Stimulated activated CD8-positive, alpha-beta memory T cell treated with anti-CD3 and anti-CD28 coated beads, Interleukin-2, amount 100 ng/mL, for 48 hours (primary cell): ENCODE data around the gene TBPL2.
"Not testable (repeated sequence)": the region's sequence is repeated elsewhere in the genome, so short reads cannot be mapped to it uniquely, and the experiment has no call there.

Experiments
- DNase-seq, 2 donors: peaks; one replicate each; pipeline ENCODE4 v3.0.0-alpha.2; 2020; ENCODE audit warnings: low read depth in 2 of 2

TBPL2 gene

DNA sequence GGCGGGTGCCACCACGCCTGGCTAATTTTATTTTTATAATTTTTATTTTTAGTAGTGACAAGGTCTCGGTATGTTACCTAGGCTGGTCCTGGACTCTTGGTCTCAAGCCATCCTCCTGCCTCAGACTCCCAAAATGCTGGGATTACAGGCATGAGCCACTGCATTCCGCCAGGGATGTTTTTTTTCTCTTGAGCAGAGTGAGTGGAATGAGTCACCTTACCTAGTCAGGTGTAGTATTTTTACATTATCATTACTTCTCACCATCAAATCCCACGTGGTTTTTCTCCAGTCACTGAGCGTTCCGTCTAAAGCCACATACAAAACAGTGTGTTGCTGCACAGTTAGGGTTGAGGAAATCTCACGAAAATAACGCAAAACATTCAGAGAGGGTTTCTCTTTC, 870 bp upstream of the TBPL2 start:
- no peak for DNase-seq

GRCh38 chr14:55438066-55438683, 2.2 kb downstream of the TBPL2 start:
- DNase-seq, result no peak

DNA sequence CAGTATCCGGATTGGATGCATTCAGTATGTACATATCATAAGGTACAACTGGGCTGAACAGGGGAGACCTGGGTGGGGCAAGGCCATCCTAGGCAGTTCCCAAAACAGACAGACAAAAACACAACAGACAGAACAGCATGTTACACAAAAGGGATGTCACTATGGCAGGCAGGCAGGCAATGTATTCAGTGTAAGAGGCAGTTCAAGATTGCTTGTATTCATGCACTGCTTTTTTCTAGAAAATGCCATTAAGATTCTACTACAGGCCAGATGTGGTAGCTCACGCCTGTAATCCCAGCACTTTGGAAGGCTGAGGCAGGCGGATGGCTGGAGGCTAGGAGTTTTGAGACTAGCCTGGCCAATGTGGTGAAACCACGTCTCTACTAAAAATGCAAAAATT, 3.5 kb downstream of the TBPL2 start:
- no peak for DNase-seq

DNA sequence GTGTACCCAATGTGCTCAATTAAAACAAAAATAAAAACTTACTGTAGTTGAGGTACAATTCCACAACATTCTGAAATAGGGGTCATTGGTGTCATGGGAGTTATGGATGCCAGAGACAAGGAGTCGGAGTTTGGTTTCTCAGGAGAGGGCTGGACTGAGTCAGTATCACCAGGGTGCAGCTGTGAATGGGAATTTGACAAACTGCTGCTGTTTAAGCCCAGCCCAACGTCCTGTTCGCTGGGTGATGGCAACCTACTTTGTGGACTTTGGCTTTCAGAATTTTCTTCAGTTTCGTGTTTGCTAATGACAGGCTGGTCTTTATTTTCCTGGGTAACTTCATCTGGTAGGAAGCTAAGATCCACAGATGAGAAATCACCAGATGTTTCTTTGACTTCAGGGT, 3.9 kb downstream of the TBPL2 start:
- no peak for DNase-seq

DNA sequence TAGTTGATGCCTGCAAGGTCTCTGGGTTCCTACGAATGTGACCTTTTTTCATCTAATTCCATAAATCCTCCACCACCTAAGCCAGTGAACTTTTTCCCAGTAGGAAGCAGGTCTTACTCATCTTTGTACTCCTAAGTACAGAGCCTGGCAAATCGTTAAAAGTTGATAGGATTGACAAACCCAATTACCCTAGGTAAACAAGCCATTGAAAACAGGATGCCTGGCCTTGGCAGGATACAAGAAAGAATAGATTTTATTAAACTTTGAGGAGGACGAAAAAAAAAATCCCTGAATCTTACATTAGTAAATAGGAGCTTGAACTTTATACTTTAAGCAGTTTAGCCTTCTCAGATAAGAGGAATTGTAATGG, 5.6 kb downstream of the TBPL2 start:
- DNase-seq, result no peak

GRCh38 chr14:55433880-55434804, 6.3 kb downstream of the TBPL2 start:
- no peak for DNase-seq

DNA sequence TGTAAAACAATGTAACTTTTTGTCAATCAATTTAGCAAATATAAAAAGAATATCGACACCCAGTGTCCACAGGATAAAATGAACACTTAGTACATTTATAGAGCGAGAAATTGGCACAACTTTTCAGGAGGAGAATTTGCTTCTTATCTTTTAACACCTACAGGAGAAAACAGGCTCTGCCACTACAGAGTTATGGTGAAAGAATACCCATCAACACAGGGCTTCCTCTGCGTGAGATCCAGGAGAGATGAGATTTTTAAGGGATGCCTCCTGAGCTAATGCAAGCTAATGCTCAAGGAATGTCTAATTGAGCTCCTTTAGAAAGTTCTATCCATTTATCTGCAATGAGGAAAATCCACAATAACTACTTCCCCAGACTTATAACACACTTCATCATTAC, 7.8 kb downstream of the TBPL2 start:
- no peak for DNase-seq

DNA sequence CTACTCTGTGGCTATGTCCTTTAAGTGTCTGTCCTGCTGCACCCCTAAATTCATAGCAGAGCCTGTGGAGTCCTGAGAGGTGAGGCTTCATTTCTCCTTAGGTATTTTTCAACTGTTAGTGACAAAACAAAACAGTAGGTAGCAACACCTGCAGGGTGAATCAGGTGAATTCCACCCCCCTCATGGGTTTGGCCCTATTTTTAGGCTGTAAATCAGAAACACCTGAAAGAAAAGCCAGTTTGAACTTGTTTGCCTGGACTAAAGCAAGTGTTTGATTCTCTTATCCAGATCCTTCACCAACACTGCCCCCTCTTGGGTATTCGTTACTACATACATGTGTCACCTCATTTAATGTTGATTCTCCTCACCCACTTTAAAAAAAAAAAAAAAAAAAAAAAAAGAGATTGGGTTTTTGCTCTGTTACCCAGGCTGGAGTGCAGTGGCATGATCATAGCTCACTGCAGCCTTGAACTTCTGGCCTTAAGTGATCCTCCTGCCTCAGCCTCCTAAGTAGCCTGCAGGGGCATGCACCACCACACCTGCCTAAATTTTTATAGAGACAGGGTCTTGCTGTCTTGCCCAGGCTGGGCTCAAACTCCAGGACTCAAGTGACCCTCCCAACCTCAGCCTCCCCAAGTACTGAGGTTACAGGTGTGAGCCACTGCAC, 10.3 kb downstream of the TBPL2 start:
- no peak for DNase-seq

- DNase-seq, result no peak
These were observed 13.0 kb downstream of the TBPL2 start for GRCh38 chr14:55427439-55427838.

- DNase-seq, result no peak
These were observed 13.5 kb downstream of the TBPL2 start for GRCh38 chr14:55426891-55427290.

- DNase-seq, result no peak
These were observed 15.3 kb downstream of the TBPL2 start for GRCh38 chr14:55425091-55425490.

DNA sequence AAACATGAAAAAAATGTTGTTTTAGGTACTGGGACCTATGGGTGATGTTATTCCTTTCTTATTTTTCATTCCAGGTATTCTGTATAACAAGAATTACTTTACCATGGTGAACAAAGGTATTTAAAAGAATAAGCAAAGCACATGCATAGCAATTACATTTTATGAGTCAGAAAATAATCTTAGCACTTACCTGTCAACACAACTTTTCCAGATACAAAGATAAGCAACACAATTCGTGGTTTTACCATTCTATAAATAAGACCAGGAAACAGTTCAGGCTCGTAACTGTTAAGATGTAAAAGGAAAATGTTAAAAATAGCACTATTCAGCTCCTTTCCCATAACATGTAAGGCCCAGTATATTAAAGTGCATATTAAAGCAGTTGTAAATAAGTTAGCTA, 16.4 kb downstream of the TBPL2 start:
- DNase-seq, result no peak

DNA sequence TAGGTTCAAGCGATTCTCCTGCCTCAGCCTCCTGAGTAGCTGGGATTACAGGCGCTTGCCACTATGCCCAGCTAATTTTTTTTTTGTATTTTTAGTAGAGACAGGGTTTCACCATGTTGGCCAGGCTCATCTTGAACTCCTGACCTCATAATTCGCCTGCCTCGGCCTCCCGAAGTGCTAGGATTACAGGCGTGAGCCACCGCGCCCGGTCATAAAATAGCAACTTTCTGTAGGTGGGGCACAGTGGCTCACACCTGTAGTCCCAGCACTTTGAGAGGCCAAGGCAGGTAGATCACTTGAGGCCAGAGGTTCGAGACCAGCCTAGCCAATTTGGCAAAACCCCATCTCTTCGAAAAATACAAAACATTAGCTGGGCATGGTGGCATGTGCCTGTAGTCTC, 18.1 kb downstream of the TBPL2 start:
- DNase-seq, result not testable (repeated sequence)

- no peak for DNase-seq
These were observed 20.8 kb downstream of the TBPL2 start for GRCh38 chr14:55419663-55420062.

DNA sequence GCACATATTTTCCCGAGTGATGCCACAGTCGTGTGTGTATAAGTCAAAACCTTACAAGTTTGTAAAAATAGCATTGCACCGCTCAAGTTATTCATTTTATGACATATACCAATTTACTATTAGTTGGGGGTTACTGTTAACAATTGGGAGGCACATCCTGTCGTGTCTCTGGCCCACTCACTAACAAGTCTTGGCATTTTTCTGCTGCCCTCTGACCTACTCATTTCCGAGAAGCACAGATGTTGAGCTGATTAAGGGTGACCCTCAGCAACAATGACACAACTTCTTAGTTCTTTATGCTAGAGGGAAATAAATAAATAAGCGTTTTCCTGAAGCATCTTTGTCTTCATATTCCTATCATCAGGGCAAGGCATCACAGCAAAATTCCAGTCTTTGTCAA, 22.0 kb downstream of the TBPL2 start:
- DNase-seq, result no peak

DNA sequence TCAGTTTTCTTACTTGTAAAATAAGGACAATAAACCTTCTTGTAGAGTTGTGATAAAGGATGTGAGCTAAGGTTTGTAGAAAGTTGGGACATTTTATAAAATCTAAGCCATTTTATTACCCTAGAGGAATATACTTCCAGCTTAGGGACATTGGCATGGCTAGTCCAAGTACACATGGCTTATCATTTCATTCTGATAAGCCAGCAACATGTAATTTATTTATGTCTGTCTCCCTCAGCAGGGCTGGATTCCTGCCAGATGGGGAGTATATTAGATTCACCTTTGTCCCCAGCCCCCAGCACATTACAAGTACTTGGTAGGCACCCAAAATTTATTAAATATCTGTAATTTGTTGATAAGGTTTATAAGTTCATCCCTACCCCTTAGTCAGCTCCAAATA, 22.5 kb downstream of the TBPL2 start:
- DNase-seq, result no peak

GRCh38 chr14:55416866-55417265, 23.6 kb downstream of the TBPL2 start:
- no peak for DNase-seq

DNA sequence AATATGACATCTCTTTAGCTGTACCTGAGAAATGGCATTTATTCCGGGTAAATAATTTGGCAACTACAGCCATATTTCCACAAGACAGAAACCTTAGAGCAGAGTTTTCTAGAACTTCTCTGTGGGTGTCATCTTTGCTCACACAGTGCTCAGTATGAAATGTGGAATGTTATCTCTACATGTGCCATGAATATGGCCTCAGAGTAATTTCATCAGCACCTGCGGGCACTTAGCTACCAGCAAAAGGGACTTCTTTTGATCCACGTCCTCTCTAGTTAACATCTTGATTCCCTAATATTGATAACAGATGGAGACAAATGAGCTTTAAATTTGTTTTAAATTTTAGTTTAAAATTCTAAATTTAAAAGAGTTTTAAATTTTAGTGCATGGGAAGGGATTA, 25.9 kb downstream of the TBPL2 start:
- no peak for DNase-seq

DNA sequence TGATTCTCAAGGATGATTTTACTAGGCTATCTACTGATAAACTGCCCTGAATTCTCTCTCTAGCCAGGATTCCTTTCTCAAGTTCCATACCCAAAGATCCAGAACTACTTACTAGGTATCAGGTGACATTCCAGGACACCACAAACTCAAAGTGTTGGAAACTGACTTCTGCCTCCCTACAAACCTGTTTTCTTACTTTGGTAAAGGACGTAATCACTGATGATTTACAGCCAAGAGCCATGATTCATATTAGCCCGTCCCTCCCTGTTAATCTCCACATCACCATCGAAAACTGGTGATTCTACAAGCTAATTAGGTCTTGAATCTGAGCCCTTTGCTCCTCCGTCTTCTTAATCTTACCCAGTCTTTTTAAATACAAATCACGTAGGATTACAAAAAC, 27.7 kb downstream of the TBPL2 start:
- DNase-seq, result no peak

DNA sequence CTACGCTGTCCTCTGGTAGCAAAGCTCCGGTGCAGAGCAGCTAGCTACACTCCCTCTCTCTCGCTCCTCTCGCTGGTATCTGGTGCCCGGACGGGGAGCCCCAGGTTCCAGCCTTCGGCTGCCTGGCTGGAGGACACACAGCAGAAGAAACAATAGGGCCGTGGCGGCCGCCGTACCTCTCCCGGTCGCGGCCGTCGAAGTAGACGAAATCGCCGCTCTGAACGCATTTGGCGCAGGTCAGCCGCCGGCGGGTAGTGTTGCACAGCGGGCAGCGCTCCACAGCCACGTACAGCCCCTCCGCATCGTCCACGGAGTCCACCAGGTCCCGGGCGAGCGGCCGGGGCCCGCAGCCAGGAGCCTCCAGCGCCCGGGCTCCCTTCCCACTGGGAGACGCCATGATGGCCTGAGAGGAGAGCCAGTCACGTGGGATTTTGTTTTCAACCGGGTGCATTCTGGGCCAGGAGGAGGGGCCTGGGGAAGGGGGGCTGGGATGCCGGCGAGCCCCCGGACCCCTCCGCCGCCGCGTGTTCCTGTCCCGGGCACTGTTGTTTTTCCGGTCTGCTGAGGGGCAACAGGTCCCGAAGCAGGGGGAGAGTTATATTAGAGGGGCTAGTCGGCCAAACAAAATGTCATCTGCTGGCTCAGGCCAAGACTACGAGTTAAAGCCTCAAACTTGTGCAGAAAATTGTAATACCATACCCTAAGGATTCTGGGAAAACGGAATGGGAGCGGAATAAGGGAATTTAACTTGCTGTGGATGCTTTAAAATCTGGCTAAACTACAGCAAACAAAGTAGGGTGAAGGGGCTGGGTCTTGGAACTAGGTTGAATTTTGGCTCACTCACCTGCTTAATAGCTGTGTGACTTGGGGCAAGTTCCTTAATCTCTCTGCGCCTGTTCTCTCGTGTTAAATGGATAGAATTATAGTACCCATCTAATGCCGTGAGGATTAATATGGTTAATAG, 28.7 kb downstream of the TBPL2 start, which contains the start of gene ATG14:
TSS of gene ATG14 (minus strand) at position 405 of the 964 bp plus-strand sequence. CDS start at position 397, 8 bp downstream.
- DNase-seq, result peak; percentile 61 to 69

DNA sequence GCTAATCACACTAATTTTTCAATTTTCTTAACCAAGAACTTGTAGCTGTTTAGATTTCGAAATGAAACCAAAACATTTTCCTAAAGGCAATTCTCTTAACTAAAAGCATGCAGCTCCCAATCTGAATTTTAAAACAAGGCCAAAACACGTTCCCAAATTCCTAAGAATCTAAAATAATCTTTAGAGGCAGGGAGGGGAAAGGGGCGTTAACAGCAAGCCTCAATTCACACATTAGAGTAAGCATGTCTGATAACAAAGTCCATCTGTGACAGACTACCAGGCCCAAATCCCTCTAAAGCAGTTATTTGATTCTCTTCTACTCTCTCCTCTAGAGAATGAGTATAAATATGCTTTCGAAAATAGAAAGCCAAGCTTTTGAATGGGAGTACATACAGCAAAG, 29.5 kb downstream of the TBPL2 start:
- no peak for DNase-seq
